LHCN-M2 (cell line): ENCODE measurements around the gene FXN. TPM values are rescaled to one million over a fixed set of nuclear protein-coding genes. Genes with fewer than 3 reads are reported as not detected.

Experiments used
- DNase-seq: peaks from one replicate; pipeline ENCODE4 v3.0.0-alpha.2; 2012; ENCODE audit warnings: low read depth
- total RNA-seq: library from RNA; depleted of rRNA; stranded (reverse); fragments of >200 nt; gene quantifications from 2 replicates; pipeline ENCODE4 v1.2.3, GENCODE V29; 2014; rRNA removed

FXN gene
- total RNA-seq, 1 experiment from 2014 or later, result 11.1 TPM

GRCh38 chr9:69137311-69137710 lies 101.8 kb downstream of the FXN start:
- DNase-seq, result no peak

- DNase-seq, result no peak
Measured at GRCh38 chr9:69139596-69139995, 104.0 kb downstream of the FXN start.

GRCh38 chr9:69140123-69140735 lies 104.7 kb downstream of the FXN start:
- no peak for DNase-seq

GRCh38 chr9:69141851-69142250 lies 106.3 kb downstream of the FXN start:
- no peak for DNase-seq

GRCh38 chr9:69143291-69143690 lies 107.7 kb downstream of the FXN start:
- DNase-seq, result no peak

- no peak for DNase-seq
Measured at GRCh38 chr9:69145144-69145715, 109.7 kb downstream of the FXN start.

GRCh38 chr9:69147041-69147834 lies 111.7 kb downstream of the FXN start:
- no peak for DNase-seq

GRCh38 chr9:69149321-69149807 lies 113.8 kb downstream of the FXN start:
- DNase-seq, result peak; percentile 49

Other genes with a start within 250 kb of the FXN start
- not detected in 2 replicates for gene PRKACG, start 21.6 kb upstream of the FXN start, total RNA-seq
- 25.7 and 28.2 TPM in 2 replicates for gene TJP2, start 138.5 kb downstream of the FXN start, total RNA-seq